ENCODE measurements around the gene NIPSNAP3A.
"Not testable (repeated sequence)": the region's sequence is repeated elsewhere in the genome, so short reads cannot be mapped to it uniquely, and the experiment has no call there.

The NIPSNAP3A gene

DNA sequence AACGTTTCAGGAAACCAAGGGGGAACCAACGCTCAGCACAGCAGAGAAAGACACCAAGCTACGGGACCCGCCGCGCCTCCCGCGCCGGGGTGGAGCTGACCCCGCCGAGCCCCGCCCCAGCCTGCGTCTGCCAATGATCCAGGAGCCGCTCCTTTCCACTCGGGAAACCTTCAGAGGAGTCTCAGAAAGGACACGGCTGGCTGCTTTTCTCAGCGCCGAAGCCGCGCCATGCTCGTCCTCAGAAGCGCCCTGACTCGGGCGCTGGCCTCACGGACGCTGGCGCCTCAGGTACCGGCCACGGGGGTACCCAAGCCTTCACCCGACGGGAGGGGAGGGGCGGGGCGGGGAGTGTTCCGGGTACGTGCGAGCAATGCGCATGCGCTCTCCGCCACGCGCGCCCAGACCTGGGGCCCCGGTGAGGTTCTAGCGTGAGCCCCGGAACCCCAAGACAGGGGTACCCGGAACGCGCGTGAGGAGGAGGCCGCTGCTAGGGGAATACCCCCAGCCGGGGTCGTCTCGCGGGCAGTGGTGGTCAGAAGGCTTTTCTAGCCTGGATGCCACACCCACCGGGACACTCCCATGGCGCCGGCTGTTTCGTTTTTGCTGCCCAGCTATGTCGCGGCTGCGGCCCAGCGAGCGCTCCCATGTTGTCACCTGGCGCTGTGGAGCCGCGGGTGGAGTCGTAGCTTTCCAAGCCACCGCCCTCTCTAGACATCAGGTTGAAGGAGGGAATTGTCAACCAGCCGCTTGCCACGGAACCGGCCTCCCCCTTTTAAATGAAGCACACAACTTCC is at the start of gene NIPSNAP3A:
NIPSNAP3A (plus strand) TSS at position 119 of the 794 bp plus-strand sequence; CDS start at position 229, 110 bp downstream.
- no peak for DNase-seq (ENCODE audit: low read depth)

DNA sequence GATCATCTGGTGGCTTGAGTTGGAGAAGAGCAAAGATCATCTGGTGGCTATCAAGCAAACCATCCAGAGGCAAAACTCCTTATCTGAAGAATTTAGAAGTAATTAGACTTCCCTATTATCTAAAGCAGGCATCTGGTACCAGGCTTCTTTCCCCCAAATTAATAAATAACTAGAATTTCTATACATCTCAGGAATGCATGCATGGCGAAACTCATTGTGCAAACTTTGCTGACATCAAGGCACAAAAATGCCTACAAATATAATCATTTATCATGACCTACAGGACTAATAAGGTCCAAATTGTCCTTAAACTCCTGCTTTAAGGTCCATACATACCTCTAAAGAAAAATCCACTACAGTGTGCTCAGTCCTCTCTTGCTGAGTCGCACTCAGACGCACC is 47.2 kb upstream of the NIPSNAP3A start:
- DNase-seq (ENCODE audit: low read depth): no peak

DNA sequence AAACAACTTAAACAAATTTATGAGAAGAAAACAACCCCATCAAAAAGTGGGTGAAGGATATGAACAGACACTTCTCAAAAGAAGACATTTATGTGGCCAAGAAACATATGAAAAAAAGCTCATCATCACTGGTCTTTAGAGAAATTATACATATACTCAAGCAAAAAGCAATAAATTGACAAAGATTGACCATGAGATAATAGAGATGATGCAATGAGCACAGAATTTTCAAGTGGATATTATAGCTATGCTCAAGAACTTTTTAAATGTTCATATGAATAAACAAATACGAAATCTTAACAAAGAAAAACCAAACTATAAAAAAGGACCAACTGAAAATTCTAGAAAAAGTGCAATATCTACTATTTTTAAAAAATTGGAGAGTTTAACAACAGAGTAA is 38.7 kb upstream of the NIPSNAP3A start:
- not testable (repeated sequence) for DNase-seq (ENCODE audit: low read depth)

DNA sequence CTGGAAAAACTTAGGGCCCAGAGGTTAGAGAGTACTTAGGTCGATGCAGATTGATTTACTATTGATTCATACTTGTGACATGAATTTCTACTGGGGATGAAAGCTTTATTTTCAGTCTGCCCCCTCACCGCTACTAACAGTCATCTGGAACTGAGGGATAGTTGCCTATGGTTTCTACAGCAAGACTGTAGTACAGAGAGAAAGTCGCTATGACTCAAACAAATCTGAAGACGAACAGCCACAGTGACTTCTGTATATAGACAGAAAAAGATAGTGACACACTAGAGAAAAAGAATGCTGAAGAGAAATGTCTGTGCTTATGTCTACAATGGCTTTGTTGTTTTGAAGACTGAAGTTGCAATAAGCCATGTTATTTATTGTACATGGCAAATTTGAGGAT is 35.9 kb upstream of the NIPSNAP3A start:
- DNase-seq (ENCODE audit: low read depth): no peak

DNA sequence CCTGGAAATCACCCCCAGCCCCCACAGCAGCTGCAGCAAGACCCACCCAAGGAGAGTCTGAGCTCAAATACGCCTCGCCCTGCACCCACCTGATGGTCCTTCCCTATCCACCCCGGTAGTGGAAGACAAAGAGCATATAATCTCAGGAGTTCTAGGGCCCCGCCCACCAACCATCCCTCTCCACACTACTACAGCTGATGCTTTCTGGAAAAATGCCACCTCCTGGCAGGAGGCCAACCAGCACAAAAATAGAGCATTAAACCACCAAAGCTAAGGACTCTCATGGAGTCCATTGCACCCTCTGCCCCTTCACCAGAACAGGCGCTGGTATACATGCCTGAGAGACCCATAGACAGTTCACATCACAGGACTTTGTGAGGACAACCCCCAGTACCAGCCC is 22.5 kb upstream of the NIPSNAP3A start:
- no peak for DNase-seq (ENCODE audit: low read depth)

DNA sequence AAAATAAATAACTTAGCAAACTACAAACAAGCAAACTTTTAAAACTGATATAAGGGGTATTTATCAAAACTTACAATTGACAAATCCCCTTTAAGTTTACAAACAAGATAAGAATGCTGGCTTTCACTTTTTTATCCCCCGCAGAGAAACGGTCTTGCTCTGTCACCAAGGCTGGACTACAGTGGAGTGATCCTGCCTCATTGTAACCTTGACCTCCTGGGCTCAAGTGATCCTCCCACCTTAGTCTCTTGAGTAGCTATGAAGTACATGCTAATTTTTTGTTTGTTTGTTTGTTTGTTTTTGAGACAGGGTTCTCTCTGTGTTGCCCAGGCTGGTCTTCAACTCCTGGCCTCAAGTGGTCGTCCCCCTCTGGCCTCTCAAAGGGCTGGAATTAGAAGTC is 9.0 kb upstream of the NIPSNAP3A start:
- no peak for DNase-seq (ENCODE audit: low read depth)

DNA sequence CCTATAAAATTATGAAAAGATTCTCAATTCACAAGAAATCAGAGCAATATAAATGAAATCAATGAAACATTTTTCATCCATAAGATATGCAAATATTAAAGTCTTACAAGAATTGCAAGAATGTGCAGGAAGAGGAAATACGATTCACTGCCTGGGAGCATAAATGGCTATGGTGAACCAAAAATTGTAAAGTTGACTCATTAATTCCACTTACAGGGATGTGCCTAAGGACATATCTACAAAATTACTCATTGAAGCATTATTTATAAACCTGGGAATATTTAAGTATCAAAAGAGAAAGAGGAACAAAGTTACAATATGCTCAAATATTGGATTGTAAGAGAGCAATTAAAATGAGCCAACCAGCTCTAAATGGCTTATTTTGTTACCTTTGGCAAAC is 6.9 kb upstream of the NIPSNAP3A start:
- no peak for DNase-seq (ENCODE audit: low read depth)

DNA sequence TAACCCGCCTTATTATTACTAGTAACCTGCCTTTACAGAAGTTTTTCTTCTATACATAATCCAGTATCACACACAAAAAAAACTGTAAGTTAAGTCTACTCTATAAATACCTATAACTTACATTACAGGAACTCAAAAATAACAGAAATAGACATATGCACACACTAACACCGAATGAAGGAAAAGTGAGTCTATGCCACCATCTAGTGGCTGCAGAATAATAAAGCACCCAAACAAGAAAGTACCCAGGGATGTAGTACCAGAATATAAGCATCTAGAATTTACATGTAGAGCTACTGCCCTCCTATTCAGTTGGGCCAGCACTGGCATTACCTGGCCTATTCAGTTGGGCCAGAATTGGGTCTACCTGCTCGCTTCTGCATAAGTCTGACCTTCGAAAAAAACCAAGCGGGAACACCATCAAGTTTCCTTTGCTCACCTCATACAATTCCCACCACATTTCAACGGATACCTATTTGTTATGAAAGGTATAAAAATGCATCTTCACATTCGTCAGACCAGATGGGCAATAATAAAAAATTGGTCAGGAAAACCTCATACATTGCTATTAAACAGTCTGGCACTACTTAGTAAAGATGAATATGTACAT is 4.0 kb upstream of the NIPSNAP3A start:
- DNase-seq (ENCODE audit: low read depth): no peak

DNA sequence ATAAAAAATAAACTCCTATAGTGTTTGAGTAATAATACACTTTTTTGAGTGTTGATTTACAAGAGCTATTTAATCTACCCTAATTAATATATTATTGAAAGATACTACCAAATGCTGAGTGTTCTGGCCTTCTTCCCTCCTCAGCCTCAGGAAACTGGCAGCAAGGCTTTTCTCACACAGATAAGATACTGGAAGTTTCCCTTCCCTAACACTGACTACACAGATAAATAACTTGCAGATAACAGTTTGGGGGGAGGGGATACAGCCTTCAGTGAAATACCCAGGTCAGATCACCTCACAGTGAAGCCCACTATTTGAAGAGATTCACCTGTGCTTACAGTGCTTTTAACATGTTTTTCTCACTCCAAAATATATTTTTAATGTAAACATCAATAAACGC is 1.6 kb upstream of the NIPSNAP3A start:
- no peak for DNase-seq (ENCODE audit: low read depth)

- DNase-seq (ENCODE audit: low read depth): no peak
Observed at GRCh38 chr9:104746285-104746684, 1.2 kb upstream of the NIPSNAP3A start.

DNA sequence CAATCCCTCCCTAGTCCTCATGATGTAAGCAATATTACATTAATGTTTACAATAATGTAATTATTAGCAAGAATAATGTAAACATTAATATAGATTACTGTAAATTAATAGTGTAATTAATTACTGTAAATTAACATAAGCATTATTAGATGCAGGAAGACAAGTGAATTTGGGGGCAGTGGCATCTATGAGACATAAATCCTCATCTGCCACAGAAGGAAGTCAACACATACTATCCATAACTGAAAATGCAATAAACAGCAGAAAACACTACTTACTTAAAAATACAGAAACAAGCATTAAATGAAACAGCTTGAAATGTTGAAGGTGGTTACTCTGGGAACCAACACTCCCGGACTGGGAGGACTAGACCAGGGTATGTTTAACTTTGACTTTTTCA is 685 bp upstream of the NIPSNAP3A start:
- DNase-seq (ENCODE audit: low read depth): no peak

DNA sequence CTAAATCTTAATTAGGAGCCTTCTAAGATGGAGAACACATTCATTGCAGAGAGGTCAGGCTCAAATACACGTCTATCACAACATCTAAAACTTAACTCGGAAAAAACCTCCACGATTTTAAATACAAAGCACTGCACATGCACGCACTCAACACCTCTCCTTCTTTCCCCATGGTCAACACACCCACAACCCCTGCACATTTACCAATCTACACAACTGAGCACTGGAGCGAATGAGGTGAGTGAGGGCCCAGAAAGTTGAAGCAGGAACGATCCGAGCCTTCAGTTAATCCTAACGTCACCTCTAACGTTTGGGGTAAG is 278 bp upstream of the NIPSNAP3A start:
- no peak for DNase-seq (ENCODE audit: low read depth)

- no peak for DNase-seq (ENCODE audit: low read depth)
Observed at GRCh38 chr9:104748359-104749031, 1.0 kb downstream of the NIPSNAP3A start.

- DNase-seq (ENCODE audit: low read depth): no peak
Observed at GRCh38 chr9:104750185-104750767, 2.8 kb downstream of the NIPSNAP3A start.

GRCh38 chr9:104758974-104759373 is 11.5 kb downstream of the NIPSNAP3A start:
- no peak for DNase-seq (ENCODE audit: low read depth)

- no peak for DNase-seq (ENCODE audit: low read depth)
Observed at GRCh38 chr9:104765138-104765537, 17.7 kb downstream of the NIPSNAP3A start.

- no peak for DNase-seq (ENCODE audit: low read depth)
Observed at GRCh38 chr9:104766025-104766424, 18.5 kb downstream of the NIPSNAP3A start.

DNA sequence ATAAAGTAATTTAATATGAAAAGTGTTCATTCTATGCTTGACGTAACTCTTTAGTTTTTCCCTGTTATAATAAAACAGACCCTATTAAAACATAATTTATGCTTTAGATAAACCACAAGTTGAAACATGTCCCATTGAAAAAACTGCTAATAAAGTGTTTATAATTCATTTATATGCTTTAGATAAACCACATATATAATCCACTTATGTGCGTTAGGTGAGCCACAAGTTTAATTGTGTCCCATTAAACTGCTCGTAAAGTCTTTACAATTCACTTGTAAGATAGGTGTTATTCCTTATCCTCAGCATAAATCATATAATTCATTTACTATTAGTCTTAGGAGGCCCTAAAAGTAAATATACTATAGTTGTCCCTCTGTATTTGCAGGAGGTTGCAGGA is 20.0 kb downstream of the NIPSNAP3A start:
- no peak for DNase-seq (ENCODE audit: low read depth)

GRCh38 chr9:104769029-104769428 is 21.5 kb downstream of the NIPSNAP3A start:
- DNase-seq (ENCODE audit: low read depth): not testable (repeated sequence)

- DNase-seq (ENCODE audit: low read depth): no peak
Observed at GRCh38 chr9:104769655-104770054, 22.2 kb downstream of the NIPSNAP3A start.

- no peak for DNase-seq (ENCODE audit: low read depth)
Observed at GRCh38 chr9:104772714-104773510, 25.4 kb downstream of the NIPSNAP3A start.

GRCh38 chr9:104774132-104774531 is 26.6 kb downstream of the NIPSNAP3A start:
- DNase-seq (ENCODE audit: low read depth): no peak

Measured in GM04504 (cell line).